Renal cortex interstitium (tissue), 11 donors: Measurements from ENCODE around the gene PCSK9. TPM values are rescaled to one million over a fixed set of nuclear protein-coding genes. Genes with fewer than 3 reads are reported as not detected.

Experiments
- DNase-seq, 11 donors: peaks; one replicate each; pipeline ENCODE4 v3.0.0-alpha.2; 2013; ENCODE audit warnings: low read depth in 9 of 11, low spot score in 4 of 11; ENCODE audit errors: extremely low read depth in 1 of 11
- polyA plus RNA-seq, 3 donors: library from polyadenylated mRNA; unstranded; fragments of 120-200 nt; gene quantifications; one replicate each; pipeline ENCODE4 v1.2.1, GENCODE V29; 2013; ENCODE audit not compliant: insufficient read length in 3 of 3

Gene PCSK9
- polyA plus RNA-seq, 3 donors: 1.4 to 2.1 (median 2.1) TPM

- no peak for DNase-seq
These were observed 390 bp upstream of the PCSK9 start for GRCh38 chr1:55038974-55039341.

GRCh38 chr1:55040083-55040932 is 960 bp downstream of the PCSK9 start:
- no peak for DNase-seq

GRCh38 chr1:55040933-55041494 is 1.7 kb downstream of the PCSK9 start:
- DNase-seq: no peak

GRCh38 chr1:55041613-55042012 is 2.3 kb downstream of the PCSK9 start:
- DNase-seq: no peak

GRCh38 chr1:55043011-55043410 is 3.7 kb downstream of the PCSK9 start:
- DNase-seq: no peak

GRCh38 chr1:55043726-55044125 is 4.4 kb downstream of the PCSK9 start:
- no peak for DNase-seq

- DNase-seq: no peak
These were observed 5.5 kb downstream of the PCSK9 start for GRCh38 chr1:55044617-55045397.

- no peak for DNase-seq
These were observed 6.1 kb downstream of the PCSK9 start for GRCh38 chr1:55045430-55045829.

GRCh38 chr1:55046871-55047270 is 7.5 kb downstream of the PCSK9 start:
- no peak for DNase-seq

GRCh38 chr1:55047611-55048010 is 8.3 kb downstream of the PCSK9 start:
- DNase-seq: no peak

- no peak for DNase-seq
These were observed 9.3 kb downstream of the PCSK9 start for GRCh38 chr1:55048453-55049270.

- DNase-seq: no peak
These were observed 10.0 kb downstream of the PCSK9 start for GRCh38 chr1:55049271-55049913.

- DNase-seq: no peak
These were observed 10.5 kb downstream of the PCSK9 start for GRCh38 chr1:55049914-55050278.

GRCh38 chr1:55050283-55050682 is 10.9 kb downstream of the PCSK9 start:
- no peak for DNase-seq

- no peak for DNase-seq
These were observed 11.8 kb downstream of the PCSK9 start for GRCh38 chr1:55051169-55051568.

GRCh38 chr1:55051621-55052020 is 12.3 kb downstream of the PCSK9 start:
- no peak for DNase-seq

GRCh38 chr1:55052221-55053142 is 13.1 kb downstream of the PCSK9 start:
- no peak for DNase-seq
